ENCODE measurements around the gene HHIPL1. TPM values are rescaled to one million over a fixed set of nuclear protein-coding genes. Genes with fewer than 3 reads are reported as not detected.

HHIPL1 gene
- total RNA-seq, 3 donors from 2014 or later (not counting 1 experiment from before 2014, with no cell fraction given): not detected

DNA sequence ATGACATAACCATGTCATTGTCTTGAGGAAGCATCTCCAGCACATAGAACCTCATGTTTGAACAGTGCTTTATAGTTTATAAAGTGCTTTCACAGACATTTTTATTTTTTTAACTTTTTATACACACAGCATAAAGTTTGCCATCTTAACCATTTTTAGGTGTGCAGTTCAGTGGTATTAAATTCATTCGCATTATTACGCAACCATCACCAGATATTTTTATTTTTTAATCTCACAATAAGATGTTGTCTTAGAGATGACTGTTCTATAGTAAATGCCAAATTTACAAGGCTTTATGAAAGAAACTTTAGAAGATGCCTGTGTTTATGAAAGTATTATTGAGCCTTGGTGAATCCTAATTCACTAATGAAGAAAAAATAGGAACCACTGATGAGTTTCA is 59.1 kb downstream of the HHIPL1 start:
- no peak overlapping the region for H3K27ac ChIP-seq (ENCODE audit: low read length)
- H3K4me3 ChIP-seq (ENCODE audit: low read length): no peak overlapping the region
- Mint-ChIP-seq H3K4me1 (peaks cover 0 to 3% of the 10 kb centered on the region in 2 donors), H3K27ac (no peak overlapping the region), H3K36me3 (peaks cover 18% of the 10 kb centered on the region), H3K9me3 (peaks cover 7 to 8% of the 10 kb centered on the region in 2 donors), H3K27me3 (ENCODE audit: low read depth in 2 of 2) (peaks cover 11 to 13% of the 10 kb centered on the region in 2 donors), H3K4me3 (no peak overlapping the region)
- no CpG with 5 or more reads among the region's 2 CpGs for WGBS (ENCODE audit: insufficient coverage)
- H3K36me3 ChIP-seq (ENCODE audit: control insufficient read depth, insufficient read depth, low read length): no peaks in the 10 kb centered on the region
- DNase-seq (no peak), ATAC-seq (no peak)
- TF ChIP-seq CTCF (IDR thresholded peaks at IDR 0.05): no peak
- peaks cover 5% of the 10 kb centered on the region for H3K4me1 ChIP-seq (ENCODE audit: control insufficient read depth, insufficient read depth, low read length)
- H3K9me3 ChIP-seq (ENCODE audit: control insufficient read depth, insufficient read depth, low read length): peaks cover 10% of the 10 kb centered on the region
- no peaks in the 10 kb centered on the region for H3K27me3 ChIP-seq (ENCODE audit: control insufficient read depth, insufficient read depth, low read length)
- intact Hi-C loops (cut with micrococcal nuclease): no loop called here

- ATAC-seq (no peak), DNase-seq (no peak)
- no peak overlapping the region for H3K4me3 Mint-ChIP-seq
- H3K9me3 Mint-ChIP-seq: peaks cover 7 to 8% of the 10 kb centered on the region in 2 donors
- no peaks in the 10 kb centered on the region for H3K4me1 ChIP-seq (ENCODE audit: control insufficient read depth, insufficient read depth, low read length)
- no peak overlapping the region for H3K27ac Mint-ChIP-seq
- peaks cover 18% of the 10 kb centered on the region for H3K36me3 Mint-ChIP-seq
- H3K27me3 Mint-ChIP-seq (ENCODE audit: low read depth in 2 of 2): peaks cover 11 to 13% of the 10 kb centered on the region in 2 donors
- H3K4me1 Mint-ChIP-seq: no peaks in the 10 kb centered on the region
- H3K9me3 ChIP-seq (ENCODE audit: control insufficient read depth, insufficient read depth, low read length): peaks cover 10% of the 10 kb centered on the region
- intact Hi-C loops (cut with micrococcal nuclease): no loop called here
- TF ChIP-seq CTCF (IDR thresholded peaks at IDR 0.05): no peak
- no peaks in the 10 kb centered on the region for H3K36me3 ChIP-seq (ENCODE audit: control insufficient read depth, insufficient read depth, low read length)
- no peak overlapping the region for H3K4me3 ChIP-seq (ENCODE audit: low read length)
- H3K27ac ChIP-seq (ENCODE audit: low read length): no peak overlapping the region
- WGBS (ENCODE audit: insufficient coverage): 77% methylated on average over 7 of the region's 8 CpGs
- H3K27me3 ChIP-seq (ENCODE audit: control insufficient read depth, insufficient read depth, low read length): no peaks in the 10 kb centered on the region
Observed at GRCh38 chr14:99706107-99706900, 61.4 kb downstream of the HHIPL1 start.

DNA sequence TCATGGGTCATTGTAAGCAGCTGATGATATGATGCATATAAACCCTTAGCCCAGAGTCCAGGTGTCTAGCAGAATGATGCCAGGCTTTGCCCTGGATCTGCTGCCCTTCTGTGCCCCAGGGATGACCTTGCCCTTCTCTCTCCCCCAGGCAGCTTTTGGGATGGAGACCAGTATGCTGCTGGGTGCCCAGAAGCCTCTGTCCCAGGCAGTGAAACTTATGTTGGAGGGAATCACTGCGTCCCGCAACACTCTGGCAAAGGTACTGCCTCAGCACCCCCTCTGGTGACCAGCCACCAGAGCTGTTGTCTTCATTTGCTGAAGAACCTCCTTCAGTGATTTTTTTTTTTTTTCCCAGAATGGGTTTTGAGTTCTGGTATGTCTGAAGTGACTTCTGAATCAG is 62.5 kb downstream of the HHIPL1 start:
- Mint-ChIP-seq H3K9me3 (peaks cover 7 to 8% of the 10 kb centered on the region in 2 donors), H3K4me1 (no peaks in the 10 kb centered on the region), H3K4me3 (no peak overlapping the region), H3K27ac (no peak overlapping the region), H3K27me3 (ENCODE audit: low read depth in 2 of 2) (peaks cover 11 to 19% of the 10 kb centered on the region in 2 donors), H3K36me3 (peaks cover 18% of the 10 kb centered on the region)
- intact Hi-C loops (cut with micrococcal nuclease): no loop called here
- 97% methylated on average over 2 of the region's 2 CpGs for WGBS (ENCODE audit: insufficient coverage)
- Histone ChIP-seq H3K27ac (ENCODE audit: low read length) (no peak overlapping the region), H3K27me3 (ENCODE audit: control insufficient read depth, insufficient read depth, low read length) (no peaks in the 10 kb centered on the region), H3K4me1 (ENCODE audit: control insufficient read depth, insufficient read depth, low read length) (no peaks in the 10 kb centered on the region), H3K36me3 (ENCODE audit: control insufficient read depth, insufficient read depth, low read length) (no peaks in the 10 kb centered on the region), H3K4me3 (ENCODE audit: low read length) (no peak overlapping the region), H3K9me3 (ENCODE audit: control insufficient read depth, insufficient read depth, low read length) (peaks cover 10% of the 10 kb centered on the region)
- ATAC-seq (no peak), DNase-seq (no peak)
- no peak for TF ChIP-seq CTCF (IDR thresholded peaks at IDR 0.05)

Data from natural killer cell (primary cell).